ENCODE measurements around the gene SH3RF3. TPM values are rescaled to one million over a fixed set of nuclear protein-coding genes. Genes with fewer than 3 reads are reported as not detected.
A peak's percentile ranks its signal among the peaks of the same experiment; 100 is the strongest.

The SH3RF3 gene
- total RNA-seq, 2 donors from 2014 or later, result 1.3 to 2.5 TPM

DNA sequence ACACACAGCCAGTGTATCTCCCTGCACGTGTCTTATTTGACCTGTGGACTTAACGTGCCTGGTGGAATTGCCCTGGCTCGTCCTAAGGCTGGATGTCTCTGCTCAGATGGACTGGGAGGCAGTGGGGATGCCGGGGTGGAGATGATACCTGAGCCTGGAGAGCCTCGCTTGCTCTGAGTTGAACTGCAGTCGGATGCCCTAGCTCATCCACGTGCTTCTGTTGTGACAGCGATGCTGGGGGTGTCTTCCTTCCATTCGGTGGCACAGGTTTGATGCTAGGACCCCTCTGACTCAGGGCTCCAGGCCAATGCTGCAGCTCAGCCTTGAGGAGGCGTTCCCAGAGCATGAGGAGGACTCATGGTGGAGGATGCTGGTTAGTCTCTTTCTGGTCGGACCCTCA is 117.6 kb downstream of the SH3RF3 start:
- TF ChIP-seq, protein P1, sequence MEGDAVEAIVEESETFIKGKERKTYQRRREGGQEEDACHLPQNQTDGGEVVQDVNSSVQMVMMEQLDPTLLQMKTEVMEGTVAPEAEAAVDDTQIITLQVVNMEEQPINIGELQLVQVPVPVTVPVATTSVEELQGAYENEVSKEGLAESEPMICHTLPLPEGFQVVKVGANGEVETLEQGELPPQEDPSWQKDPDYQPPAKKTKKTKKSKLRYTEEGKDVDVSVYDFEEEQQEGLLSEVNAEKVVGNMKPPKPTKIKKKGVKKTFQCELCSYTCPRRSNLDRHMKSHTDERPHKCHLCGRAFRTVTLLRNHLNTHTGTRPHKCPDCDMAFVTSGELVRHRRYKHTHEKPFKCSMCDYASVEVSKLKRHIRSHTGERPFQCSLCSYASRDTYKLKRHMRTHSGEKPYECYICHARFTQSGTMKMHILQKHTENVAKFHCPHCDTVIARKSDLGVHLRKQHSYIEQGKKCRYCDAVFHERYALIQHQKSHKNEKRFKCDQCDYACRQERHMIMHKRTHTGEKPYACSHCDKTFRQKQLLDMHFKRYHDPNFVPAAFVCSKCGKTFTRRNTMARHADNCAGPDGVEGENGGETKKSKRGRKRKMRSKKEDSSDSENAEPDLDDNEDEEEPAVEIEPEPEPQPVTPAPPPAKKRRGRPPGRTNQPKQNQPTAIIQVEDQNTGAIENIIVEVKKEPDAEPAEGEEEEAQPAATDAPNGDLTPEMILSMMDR (IDR thresholded peaks at IDR 0.05), result no peak
- H3K27me3 ChIP-seq, result no peaks in the 10 kb centered on the region
- no peak for DNase-seq
- H3K4me3 ChIP-seq, result no peak overlapping the region
- no peak overlapping the region for H3K27ac ChIP-seq
- no peaks in the 10 kb centered on the region for H3K36me3 ChIP-seq
- H3K9me3 ChIP-seq, result no peaks in the 10 kb centered on the region
- intact Hi-C loops (cut with DNase I), result no loop called here
- H3K4me1 ChIP-seq, result no peaks in the 10 kb centered on the region
- no peak overlapping the region for H3K9ac ChIP-seq (ENCODE audit: low read depth in 2 of 2, low read length in 2 of 2)

DNA sequence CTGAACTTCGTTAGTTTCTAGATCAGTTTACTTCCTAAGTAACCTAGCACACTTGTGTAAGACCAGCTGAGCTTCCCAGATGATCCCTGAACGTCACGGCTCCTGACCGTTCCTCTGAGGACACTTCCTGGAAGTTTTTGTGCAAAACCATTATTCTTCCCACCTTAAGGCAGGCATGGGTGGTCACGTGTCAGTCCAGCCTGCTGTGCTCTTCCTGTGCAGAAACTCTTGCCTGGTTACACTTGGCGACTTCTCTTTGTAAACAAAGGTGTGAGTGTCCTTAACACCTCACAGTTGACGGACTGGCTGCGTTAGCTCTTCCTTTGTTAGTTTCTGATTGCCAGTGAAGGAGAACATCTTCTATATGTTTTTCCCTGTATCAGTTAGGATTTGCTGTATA is 118.3 kb downstream of the SH3RF3 start:
- Histone ChIP-seq H3K4me3 (no peak overlapping the region), H3K9ac (ENCODE audit: low read depth in 2 of 2, low read length in 2 of 2) (no peak overlapping the region), H3K27ac (no peak overlapping the region), H3K9me3 (no peaks in the 10 kb centered on the region), H3K36me3 (no peaks in the 10 kb centered on the region), H3K4me1 (no peaks in the 10 kb centered on the region), H3K27me3 (no peaks in the 10 kb centered on the region)
- DNase-seq, result peak; percentile 56
- TF ChIP-seq, protein P1 (IDR thresholded peaks at IDR 0.05), result no peak
- intact Hi-C loops (cut with DNase I), result no loop called here

DNA sequence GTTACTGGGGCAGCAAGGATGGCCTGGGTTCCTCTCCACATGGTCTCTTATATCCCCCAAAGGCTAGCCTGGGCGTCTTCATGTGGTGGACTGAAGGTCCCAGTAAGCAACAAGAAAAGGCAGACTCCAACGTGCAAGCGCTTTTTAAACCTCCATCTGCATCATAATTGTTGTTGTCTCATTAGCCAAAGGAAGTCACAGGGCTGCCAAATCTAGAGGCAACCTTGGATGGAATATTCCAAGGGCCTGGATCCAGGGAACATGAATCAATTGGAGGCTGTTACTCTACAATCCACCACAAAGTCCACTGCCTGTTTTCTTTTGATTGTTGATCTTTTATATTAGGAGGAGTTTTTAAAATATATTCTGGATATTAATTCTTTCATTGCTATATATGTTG is 118.8 kb downstream of the SH3RF3 start:
- no peak for DNase-seq
- no peaks in the 10 kb centered on the region for H3K4me1 ChIP-seq
- H3K4me3 ChIP-seq, result no peak overlapping the region
- intact Hi-C loops (cut with DNase I), result no loop called here
- H3K27ac ChIP-seq, result no peak overlapping the region
- no peaks in the 10 kb centered on the region for H3K27me3 ChIP-seq
- H3K36me3 ChIP-seq, result no peaks in the 10 kb centered on the region
- H3K9ac ChIP-seq (ENCODE audit: low read depth in 2 of 2, low read length in 2 of 2), result no peak overlapping the region
- TF ChIP-seq, protein P1 (IDR thresholded peaks at IDR 0.05), result no peak
- no peaks in the 10 kb centered on the region for H3K9me3 ChIP-seq

- H3K27me3 ChIP-seq, result no peaks in the 10 kb centered on the region
- no peak overlapping the region for H3K27ac ChIP-seq
- no peaks in the 10 kb centered on the region for H3K4me1 ChIP-seq
- TF ChIP-seq, protein P1 (IDR thresholded peaks at IDR 0.05), result no peak
- no peak overlapping the region for H3K4me3 ChIP-seq
- no peak for DNase-seq
- H3K36me3 ChIP-seq, result no peaks in the 10 kb centered on the region
- intact Hi-C loops (cut with DNase I), result no loop called here
- no peaks in the 10 kb centered on the region for H3K9me3 ChIP-seq
- H3K9ac ChIP-seq (ENCODE audit: low read depth in 2 of 2, low read length in 2 of 2), result no peak overlapping the region
Observed at GRCh38 chr2:109248590-109248989, 119.6 kb downstream of the SH3RF3 start.

DNA sequence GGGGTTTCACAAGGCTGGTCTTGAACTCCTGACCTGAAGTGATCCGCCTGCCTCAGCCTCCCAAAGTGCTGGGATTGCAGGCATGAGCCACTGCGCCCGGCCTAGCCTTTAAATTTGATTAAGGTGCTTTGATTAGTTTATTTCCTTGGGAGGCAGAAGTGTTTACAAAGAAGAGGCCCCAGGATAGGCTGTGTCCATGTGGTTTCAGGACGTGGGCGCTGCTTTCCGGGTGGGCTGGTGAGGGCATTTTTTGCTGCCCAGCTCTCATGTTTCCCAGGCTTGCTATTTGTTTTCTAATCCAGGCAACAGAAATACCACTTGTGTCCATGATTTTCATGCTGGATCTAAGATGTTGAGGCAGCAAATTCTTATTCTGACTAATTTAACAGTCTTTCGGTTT is 124.2 kb downstream of the SH3RF3 start:
- Histone ChIP-seq H3K4me1 (no peaks in the 10 kb centered on the region), H3K9ac (ENCODE audit: low read depth in 2 of 2, low read length in 2 of 2) (no peak overlapping the region), H3K36me3 (no peaks in the 10 kb centered on the region), H3K4me3 (no peak overlapping the region), H3K27ac (no peak overlapping the region), H3K9me3 (no peaks in the 10 kb centered on the region), H3K27me3 (no peaks in the 10 kb centered on the region)
- DNase-seq, result no peak
- intact Hi-C loops (cut with DNase I), result no loop called here
- TF ChIP-seq, protein P1 (IDR thresholded peaks at IDR 0.05), result no peak
